ENCODE data around the gene TRAPPC12. TPM values are rescaled to one million over a fixed set of nuclear protein-coding genes. Genes with fewer than 3 reads are reported as not detected.

TRAPPC12 gene
- total RNA-seq, 1 donor from 2014 or later: 130 TPM

DNA sequence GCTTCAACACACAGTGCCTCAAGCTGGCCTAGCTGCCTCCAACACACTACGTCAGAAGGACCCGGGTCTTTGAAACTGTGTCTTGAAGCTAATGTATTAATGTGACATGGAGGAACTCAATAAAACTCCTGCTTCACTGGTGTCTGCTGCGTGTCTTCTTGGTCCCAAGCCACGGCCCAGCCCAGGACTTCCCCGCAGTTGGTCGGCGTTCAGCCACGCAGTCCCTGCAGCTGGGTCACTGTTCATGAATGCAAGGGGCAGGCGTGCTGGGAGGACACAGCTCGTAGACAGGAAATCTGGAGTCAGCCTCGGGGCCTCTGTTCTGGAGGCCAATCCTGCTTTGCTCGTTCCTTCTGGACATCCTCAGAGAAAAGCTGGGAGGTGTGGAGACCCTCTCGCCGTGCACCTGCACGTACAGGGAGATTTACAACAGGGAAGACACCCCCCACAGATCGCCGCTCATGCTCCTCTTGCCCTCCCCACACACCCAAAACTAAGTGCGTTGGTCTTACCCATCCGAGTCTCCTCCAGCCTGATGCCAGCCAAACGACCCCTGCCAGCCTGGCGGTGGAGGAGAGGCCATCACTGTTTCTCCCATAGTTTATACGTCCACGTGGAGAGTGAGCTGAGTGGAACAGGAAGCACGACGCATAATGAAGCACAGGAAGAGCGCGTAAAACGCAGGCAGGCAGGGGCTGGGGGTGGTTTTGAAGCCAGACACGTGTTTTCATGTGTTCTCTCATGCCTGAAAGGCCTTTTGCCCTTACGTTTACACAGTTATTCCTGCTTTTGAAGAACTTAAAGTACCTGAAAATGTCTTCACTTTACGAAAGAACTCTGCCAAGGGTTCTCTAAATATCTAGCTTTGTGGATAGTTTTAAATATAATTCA lies 100.2 kb downstream of the TRAPPC12 start:
- peaks cover 5% of the 10 kb centered on the region for H3K9me3 Mint-ChIP-seq (ENCODE audit: unreplicated experiment)
- no peak for DNase-seq
- no peaks in the 10 kb centered on the region for H3K27me3 Mint-ChIP-seq (ENCODE audit: unreplicated experiment)
- TF ChIP-seq, protein P1, sequence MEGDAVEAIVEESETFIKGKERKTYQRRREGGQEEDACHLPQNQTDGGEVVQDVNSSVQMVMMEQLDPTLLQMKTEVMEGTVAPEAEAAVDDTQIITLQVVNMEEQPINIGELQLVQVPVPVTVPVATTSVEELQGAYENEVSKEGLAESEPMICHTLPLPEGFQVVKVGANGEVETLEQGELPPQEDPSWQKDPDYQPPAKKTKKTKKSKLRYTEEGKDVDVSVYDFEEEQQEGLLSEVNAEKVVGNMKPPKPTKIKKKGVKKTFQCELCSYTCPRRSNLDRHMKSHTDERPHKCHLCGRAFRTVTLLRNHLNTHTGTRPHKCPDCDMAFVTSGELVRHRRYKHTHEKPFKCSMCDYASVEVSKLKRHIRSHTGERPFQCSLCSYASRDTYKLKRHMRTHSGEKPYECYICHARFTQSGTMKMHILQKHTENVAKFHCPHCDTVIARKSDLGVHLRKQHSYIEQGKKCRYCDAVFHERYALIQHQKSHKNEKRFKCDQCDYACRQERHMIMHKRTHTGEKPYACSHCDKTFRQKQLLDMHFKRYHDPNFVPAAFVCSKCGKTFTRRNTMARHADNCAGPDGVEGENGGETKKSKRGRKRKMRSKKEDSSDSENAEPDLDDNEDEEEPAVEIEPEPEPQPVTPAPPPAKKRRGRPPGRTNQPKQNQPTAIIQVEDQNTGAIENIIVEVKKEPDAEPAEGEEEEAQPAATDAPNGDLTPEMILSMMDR (IDR thresholded peaks at IDR 0.05; ENCODE audit: partially characterized antibody, unreplicated experiment): no peak
- peaks cover 3% of the 10 kb centered on the region for H3K36me3 Mint-ChIP-seq (ENCODE audit: unreplicated experiment)
- no peak overlapping the region for H3K4me3 Mint-ChIP-seq (ENCODE audit: unreplicated experiment)
- no peak overlapping the region for H3K27ac Mint-ChIP-seq (ENCODE audit: unreplicated experiment)
- H3K4me1 Mint-ChIP-seq (ENCODE audit: low read depth, unreplicated experiment): peaks cover 3% of the 10 kb centered on the region

DNA sequence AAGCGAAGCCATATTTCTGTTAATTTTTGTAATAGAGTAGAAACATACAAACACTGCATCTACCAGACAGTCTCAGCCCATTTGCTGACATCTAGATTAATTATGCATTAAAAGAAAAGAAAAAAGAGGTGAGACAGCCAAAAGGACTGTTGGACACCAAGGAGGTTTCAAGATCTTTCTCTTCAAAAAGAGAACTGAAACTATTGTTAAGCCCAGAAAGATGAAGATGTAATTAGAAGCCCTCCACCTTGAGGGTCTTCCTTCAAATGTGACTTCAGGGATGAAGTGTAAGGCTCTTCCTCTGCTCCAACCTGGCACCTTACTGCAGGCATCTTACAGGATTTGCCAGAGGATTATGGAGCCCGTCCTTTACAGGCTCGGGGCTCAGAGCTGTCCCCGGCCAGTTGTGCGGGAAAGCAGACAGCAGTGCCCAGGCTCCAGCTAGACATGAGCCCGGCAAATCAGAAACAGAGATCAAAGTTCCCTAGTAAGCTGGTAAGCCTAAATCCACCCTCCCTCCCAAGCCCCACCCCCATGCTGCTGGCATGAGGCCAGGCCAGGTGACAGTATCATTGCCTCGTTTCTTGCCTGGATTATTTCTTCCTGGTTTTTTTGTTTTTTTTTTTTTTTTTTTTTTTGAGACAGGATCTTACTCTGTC lies 101.0 kb downstream of the TRAPPC12 start:
- peaks cover 3% of the 10 kb centered on the region for H3K4me1 Mint-ChIP-seq (ENCODE audit: low read depth, unreplicated experiment)
- no peak for DNase-seq
- no peak overlapping the region for H3K4me3 Mint-ChIP-seq (ENCODE audit: unreplicated experiment)
- peaks cover 8% of the 10 kb centered on the region for H3K36me3 Mint-ChIP-seq (ENCODE audit: unreplicated experiment)
- no peak overlapping the region for H3K27ac Mint-ChIP-seq (ENCODE audit: unreplicated experiment)
- peaks cover 3% of the 10 kb centered on the region for H3K27me3 Mint-ChIP-seq (ENCODE audit: unreplicated experiment)
- TF ChIP-seq, protein P1 (IDR thresholded peaks at IDR 0.05; ENCODE audit: partially characterized antibody, unreplicated experiment): no peak
- peaks cover 7% of the 10 kb centered on the region for H3K9me3 Mint-ChIP-seq (ENCODE audit: unreplicated experiment)

DNA sequence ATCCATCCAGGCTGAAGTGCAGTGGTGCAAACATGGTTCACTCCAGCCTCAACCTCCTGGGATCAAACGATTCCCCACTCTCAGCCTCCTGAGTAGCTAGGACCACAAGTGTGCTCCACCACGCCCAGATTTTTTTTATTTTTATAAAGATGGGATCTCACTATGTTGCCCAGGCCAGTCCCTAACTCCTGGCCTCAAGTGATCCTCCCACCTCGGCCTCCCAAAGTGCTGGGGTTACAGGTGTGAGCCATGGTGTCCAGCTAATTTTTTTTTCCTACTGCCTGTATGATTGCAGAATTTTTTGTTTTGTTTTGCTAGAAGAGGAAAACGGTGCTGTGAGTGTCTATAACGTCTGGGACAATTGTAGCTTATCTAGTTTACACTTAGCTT lies 101.5 kb downstream of the TRAPPC12 start:
- DNase-seq: no peak
- TF ChIP-seq, protein P1 (IDR thresholded peaks at IDR 0.05; ENCODE audit: partially characterized antibody, unreplicated experiment): no peak
- no peak overlapping the region for H3K27ac Mint-ChIP-seq (ENCODE audit: unreplicated experiment)
- H3K4me1 Mint-ChIP-seq (ENCODE audit: low read depth, unreplicated experiment): peaks cover 2% of the 10 kb centered on the region
- peaks cover 13% of the 10 kb centered on the region for H3K36me3 Mint-ChIP-seq (ENCODE audit: unreplicated experiment)
- no peak overlapping the region for H3K4me3 Mint-ChIP-seq (ENCODE audit: unreplicated experiment)
- peaks cover 7% of the 10 kb centered on the region for H3K9me3 Mint-ChIP-seq (ENCODE audit: unreplicated experiment)
- H3K27me3 Mint-ChIP-seq (ENCODE audit: unreplicated experiment): peaks cover 3% of the 10 kb centered on the region

DNA sequence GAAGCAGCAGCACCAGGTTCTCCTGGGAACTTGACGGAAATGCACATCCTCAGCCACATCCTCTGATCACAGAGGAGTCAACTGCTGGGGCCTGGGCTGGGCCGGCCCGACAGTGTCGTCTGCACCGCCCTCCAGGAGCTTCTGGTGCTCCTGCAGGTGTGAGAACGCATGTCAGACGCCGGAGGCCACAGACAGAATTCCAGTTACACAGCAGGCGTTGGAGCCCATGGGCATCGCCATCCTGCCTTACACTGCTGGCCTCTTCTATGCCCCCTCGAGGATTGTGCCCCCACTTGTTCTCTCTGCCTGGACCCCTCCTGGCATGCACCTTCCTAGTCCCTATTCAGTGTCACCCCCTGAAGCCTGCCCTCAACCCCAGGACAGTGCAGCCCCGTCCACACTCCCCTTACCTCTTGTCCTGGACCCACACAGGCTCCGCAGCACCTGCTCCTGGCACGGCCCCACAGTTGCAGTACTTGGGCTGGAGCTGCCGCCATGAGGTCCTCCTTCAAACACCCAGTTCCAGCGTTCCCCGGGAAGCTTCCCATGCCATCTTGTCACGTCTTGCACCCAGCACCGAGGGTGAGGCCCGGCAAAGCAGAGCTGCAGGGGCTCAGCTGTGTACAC lies 102.4 kb downstream of the TRAPPC12 start:
- Mint-ChIP-seq H3K27me3 (ENCODE audit: unreplicated experiment) (peaks cover 3% of the 10 kb centered on the region), H3K4me1 (ENCODE audit: low read depth, unreplicated experiment) (no peaks in the 10 kb centered on the region), H3K9me3 (ENCODE audit: unreplicated experiment) (peaks cover 7% of the 10 kb centered on the region), H3K36me3 (ENCODE audit: unreplicated experiment) (peaks cover 16% of the 10 kb centered on the region), H3K4me3 (ENCODE audit: unreplicated experiment) (no peak overlapping the region), H3K27ac (ENCODE audit: unreplicated experiment) (no peak overlapping the region)
- DNase-seq: no peak
- TF ChIP-seq, protein P1 (IDR thresholded peaks at IDR 0.05; ENCODE audit: partially characterized antibody, unreplicated experiment): no peak

All from glutamatergic neuron (in vitro differentiated cells).